Skeletal muscle satellite cell (primary cell): ENCODE data around the gene PTH1R.

Experiments
- H3K27me3 ChIP-seq: 2 replicates; pipeline ENCODE4 v1.7.0; 2013; ENCODE audit warnings: low read length; ENCODE audit not compliant: control insufficient read depth, insufficient read depth
- H3K36me3 ChIP-seq: 2 replicates; pipeline ENCODE4 v1.7.0; 2013; ENCODE audit warnings: mild to moderate bottlenecking, control low read depth, low read length; ENCODE audit not compliant: insufficient read depth
- H3K4me1 ChIP-seq: 2 replicates; pipeline ENCODE4 v1.7.0; 2013; ENCODE audit warnings: low read length; ENCODE audit not compliant: control insufficient read depth, insufficient read depth
- H3K4me2 ChIP-seq: 2 replicates; pipeline ENCODE4 v1.7.0; 2013; ENCODE audit warnings: mild to moderate bottlenecking, low read length
- H3K4me3 ChIP-seq: 2 replicates; pipeline ENCODE4 v1.7.0; 2013; ENCODE audit warnings: low read length
- H3K9ac ChIP-seq: 2 replicates; pipeline ENCODE4 v1.7.0; 2013; ENCODE audit warnings: mild to moderate bottlenecking, low read depth, low read length, moderate library complexity
- H3K9me3 ChIP-seq: replicated peaks from 2 replicates; pipeline ENCODE4 v1.7.0; 2013; ENCODE audit warnings: mild to moderate bottlenecking, control low read depth, low read length

PTH1R gene

GRCh38 chr3:46866720-46867549 lies 10.6 kb upstream of the PTH1R start:
- no peak overlapping the region for H3K4me2 ChIP-seq
- no peak overlapping the region for H3K9ac ChIP-seq
- H3K9me3 ChIP-seq: no peaks in the 10 kb centered on the region
- H3K4me1 ChIP-seq: peaks cover 2% of the 10 kb centered on the region
- no peak overlapping the region for H3K4me3 ChIP-seq
- H3K27me3 ChIP-seq: peaks cover 42% of the 10 kb centered on the region
- no peaks in the 10 kb centered on the region for H3K36me3 ChIP-seq

- Histone ChIP-seq H3K36me3 (no peaks in the 10 kb centered on the region), H3K27me3 (peaks cover 46% of the 10 kb centered on the region), H3K4me3 (no peak overlapping the region), H3K4me1 (peaks cover 2% of the 10 kb centered on the region), H3K4me2 (no peak overlapping the region), H3K9me3 (no peaks in the 10 kb centered on the region), H3K9ac (no peak overlapping the region)
Measured at GRCh38 chr3:46867550-46867898, 10.0 kb upstream of the PTH1R start.

GRCh38 chr3:46868287-46868686 lies 9.2 kb upstream of the PTH1R start:
- no peaks in the 10 kb centered on the region for H3K9me3 ChIP-seq
- H3K4me2 ChIP-seq: no peak overlapping the region
- H3K9ac ChIP-seq: no peak overlapping the region
- H3K36me3 ChIP-seq: no peaks in the 10 kb centered on the region
- peaks cover 2% of the 10 kb centered on the region for H3K4me1 ChIP-seq
- no peak overlapping the region for H3K4me3 ChIP-seq
- H3K27me3 ChIP-seq: peaks cover 53% of the 10 kb centered on the region

GRCh38 chr3:46868948-46869347 lies 8.6 kb upstream of the PTH1R start:
- peaks cover 2% of the 10 kb centered on the region for H3K4me1 ChIP-seq
- H3K4me2 ChIP-seq: no peak overlapping the region
- peaks cover 53% of the 10 kb centered on the region for H3K27me3 ChIP-seq
- no peaks in the 10 kb centered on the region for H3K36me3 ChIP-seq
- no peak overlapping the region for H3K9ac ChIP-seq
- no peaks in the 10 kb centered on the region for H3K9me3 ChIP-seq
- H3K4me3 ChIP-seq: no peak overlapping the region

- H3K4me1 ChIP-seq: peaks cover 2% of the 10 kb centered on the region
- no peak overlapping the region for H3K4me2 ChIP-seq
- no peak overlapping the region for H3K9ac ChIP-seq
- no peaks in the 10 kb centered on the region for H3K36me3 ChIP-seq
- no peaks in the 10 kb centered on the region for H3K9me3 ChIP-seq
- peaks cover 52% of the 10 kb centered on the region for H3K27me3 ChIP-seq
- no peak overlapping the region for H3K4me3 ChIP-seq
Measured at GRCh38 chr3:46869440-46869839, 8.1 kb upstream of the PTH1R start.

GRCh38 chr3:46870651-46871050 lies 6.9 kb upstream of the PTH1R start:
- H3K9ac ChIP-seq: no peak overlapping the region
- H3K36me3 ChIP-seq: no peaks in the 10 kb centered on the region
- no peak overlapping the region for H3K4me3 ChIP-seq
- H3K4me1 ChIP-seq: no peaks in the 10 kb centered on the region
- peaks cover 63% of the 10 kb centered on the region for H3K27me3 ChIP-seq
- H3K9me3 ChIP-seq: no peaks in the 10 kb centered on the region
- no peak overlapping the region for H3K4me2 ChIP-seq

- Histone ChIP-seq H3K4me1 (no peaks in the 10 kb centered on the region), H3K27me3 (peaks cover 64% of the 10 kb centered on the region), H3K4me2 (no peak overlapping the region), H3K9me3 (no peaks in the 10 kb centered on the region), H3K36me3 (no peaks in the 10 kb centered on the region), H3K4me3 (no peak overlapping the region), H3K9ac (no peak overlapping the region)
Measured at GRCh38 chr3:46871222-46871621, 6.3 kb upstream of the PTH1R start.

GRCh38 chr3:46873521-46873920 lies 4.0 kb upstream of the PTH1R start:
- no peaks in the 10 kb centered on the region for H3K36me3 ChIP-seq
- H3K27me3 ChIP-seq: peaks cover 59% of the 10 kb centered on the region
- H3K4me2 ChIP-seq: no peak overlapping the region
- H3K4me3 ChIP-seq: no peak overlapping the region
- H3K9me3 ChIP-seq: no peaks in the 10 kb centered on the region
- H3K4me1 ChIP-seq: peaks cover under 1% of the 10 kb centered on the region
- H3K9ac ChIP-seq: no peak overlapping the region

GRCh38 chr3:46874430-46874829 lies 3.1 kb upstream of the PTH1R start:
- no peak overlapping the region for H3K4me3 ChIP-seq
- peaks cover 6% of the 10 kb centered on the region for H3K4me1 ChIP-seq
- H3K4me2 ChIP-seq: no peak overlapping the region
- no peaks in the 10 kb centered on the region for H3K36me3 ChIP-seq
- H3K27me3 ChIP-seq: peaks cover 56% of the 10 kb centered on the region
- H3K9me3 ChIP-seq: no peaks in the 10 kb centered on the region
- H3K9ac ChIP-seq: no peak overlapping the region

GRCh38 chr3:46875560-46875959 lies 2.0 kb upstream of the PTH1R start:
- Histone ChIP-seq H3K27me3 (peaks cover 45% of the 10 kb centered on the region), H3K4me1 (peaks cover 6% of the 10 kb centered on the region), H3K4me2 (no peak overlapping the region), H3K9ac (no peak overlapping the region), H3K9me3 (no peaks in the 10 kb centered on the region), H3K36me3 (no peaks in the 10 kb centered on the region), H3K4me3 (no peak overlapping the region)

- peaks cover 44% of the 10 kb centered on the region for H3K27me3 ChIP-seq
- no peaks in the 10 kb centered on the region for H3K36me3 ChIP-seq
- no peaks in the 10 kb centered on the region for H3K9me3 ChIP-seq
- H3K4me2 ChIP-seq: no peak overlapping the region
- no peak overlapping the region for H3K4me3 ChIP-seq
- no peak overlapping the region for H3K9ac ChIP-seq
- H3K4me1 ChIP-seq: peaks cover 6% of the 10 kb centered on the region
Measured at GRCh38 chr3:46876313-46877300, 914 bp upstream of the PTH1R start.
